Breast epithelium (tissue), 3 donors: Measurements from ENCODE around the gene PLEKHG4B.

Experiments used
- POLR2A ChIP-seq: fragments of 450-650 bp; IDR thresholded peaks from one replicate; pipeline ENCODE4 v1.6.1; 2016; ENCODE audit warnings: antibody characterized with exemption, mild to moderate bottlenecking, moderate library complexity
- POLR2AphosphoS5 ChIP-seq, 3 donors: sonication (generic); formaldehyde crosslinking; IDR thresholded peaks; one replicate each; pipeline ENCODE4 v1.6.1; 2017; ENCODE audit warnings: antibody characterized with exemption in 3 of 3
- TF ChIP-seq, protein P1 (sequence below), 3 donors: fragments of 450-650 bp; IDR thresholded peaks; one replicate each; pipeline ENCODE4 v1.5.1; 2016 to 2017; ENCODE audit warnings: antibody characterized with exemption in 3 of 3, mild to moderate bottlenecking in 3 of 3, moderate library complexity in 3 of 3

DNA sequence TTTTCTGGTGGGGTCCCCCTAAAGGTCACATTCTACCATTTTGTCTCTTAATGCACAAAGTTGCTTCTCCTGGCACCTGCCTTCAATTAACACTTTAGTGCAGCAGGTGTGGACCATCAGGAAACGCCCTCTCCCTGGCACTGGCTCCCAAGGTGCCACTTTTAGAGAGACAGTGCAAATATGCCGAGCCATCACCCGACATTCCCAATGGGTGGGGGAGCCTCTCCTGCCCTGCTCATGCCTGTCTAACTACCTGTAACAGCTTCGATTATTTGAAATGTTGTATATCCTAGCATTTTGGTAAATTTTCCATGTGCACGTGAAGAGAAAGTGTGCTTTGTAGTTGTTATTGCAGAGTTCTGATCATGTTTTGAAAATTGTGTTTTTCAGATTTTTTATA is 86.1 kb downstream of the PLEKHG4B start:
- TF ChIP-seq POLR2AphosphoS5 (IDR thresholded peaks at IDR 0.05) (no peak), POLR2A (no peak)
- TF ChIP-seq, protein P1, sequence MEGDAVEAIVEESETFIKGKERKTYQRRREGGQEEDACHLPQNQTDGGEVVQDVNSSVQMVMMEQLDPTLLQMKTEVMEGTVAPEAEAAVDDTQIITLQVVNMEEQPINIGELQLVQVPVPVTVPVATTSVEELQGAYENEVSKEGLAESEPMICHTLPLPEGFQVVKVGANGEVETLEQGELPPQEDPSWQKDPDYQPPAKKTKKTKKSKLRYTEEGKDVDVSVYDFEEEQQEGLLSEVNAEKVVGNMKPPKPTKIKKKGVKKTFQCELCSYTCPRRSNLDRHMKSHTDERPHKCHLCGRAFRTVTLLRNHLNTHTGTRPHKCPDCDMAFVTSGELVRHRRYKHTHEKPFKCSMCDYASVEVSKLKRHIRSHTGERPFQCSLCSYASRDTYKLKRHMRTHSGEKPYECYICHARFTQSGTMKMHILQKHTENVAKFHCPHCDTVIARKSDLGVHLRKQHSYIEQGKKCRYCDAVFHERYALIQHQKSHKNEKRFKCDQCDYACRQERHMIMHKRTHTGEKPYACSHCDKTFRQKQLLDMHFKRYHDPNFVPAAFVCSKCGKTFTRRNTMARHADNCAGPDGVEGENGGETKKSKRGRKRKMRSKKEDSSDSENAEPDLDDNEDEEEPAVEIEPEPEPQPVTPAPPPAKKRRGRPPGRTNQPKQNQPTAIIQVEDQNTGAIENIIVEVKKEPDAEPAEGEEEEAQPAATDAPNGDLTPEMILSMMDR (IDR thresholded peaks at IDR 0.05), result no peak
